GM12878 (cell line): Measurements from ENCODE around the gene ADAP1. TPM values are rescaled to one million over a fixed set of nuclear protein-coding genes. Genes with fewer than 3 reads are reported as not detected.

ENCODE experiments used
- ATAC-seq: fragments of 200-7000 bp; cut with Tn5 transposase; 3 replicates; pipeline ENCODE4 v1.9.1; 2020; ENCODE audit warnings: mild to moderate bottlenecking, moderate library complexity
- BruUV-seq: library from RNA; stranded (reverse); fragments of 400-500 nt; replicated peaks from 2 replicates; lab custom pipeline; 2021; lab: Mats Ljungman, UMichigan
- CTCF ChIA-PET: fragments of 300-600 bp; sonication (Branson Sonifier 250); formaldehyde crosslinking; extraction: SDS; loops from one replicate; lab custom pipeline; 2021; ENCODE audit warnings: inconsistent platforms; lab: Yijun Ruan, JAX
- POLR2A ChIA-PET: fragments of 350-600 bp; formaldehyde crosslinking; extraction: SDS; loops from one replicate; lab custom pipeline; 2021; ENCODE audit warnings: inconsistent platforms; lab: Charles Lee
- RAD21 ChIA-PET: fragments of 300-600 bp; sonication (Branson Sonifier 250); formaldehyde crosslinking; loops from one replicate; lab custom pipeline; 2023; ENCODE audit warnings: antibody characterized with exemption; ENCODE audit not compliant: unreplicated experiment; lab: Charles Lee
- SMC1A ChIA-PET: fragments of 300-600 bp; sonication (Branson Sonifier 250); formaldehyde crosslinking; loops from one replicate; lab custom pipeline; 2023; ENCODE audit not compliant: unreplicated experiment, uncharacterized antibody; lab: Charles Lee
- DNase-seq: peaks from one replicate; pipeline ENCODE4 v3.0.0-alpha.2; 2011; ENCODE audit warnings: low read depth, low spot score
- FAIRE-seq: peaks from 3 replicates; lab custom pipeline; 2011; peaks lifted over from hg19 to GRCh38; lab: Jason Lieb, UNC
- H2AFZ ChIP-seq: 2 replicates; pipeline ENCODE4 v1.6.0; 2011; ENCODE audit warnings: low read depth, low read length, control low read depth; ENCODE audit not compliant: control insufficient read depth
- H3K27ac ChIP-seq: 2 replicates; pipeline ENCODE4 v1.5.1; 2011; ENCODE audit warnings: control low read depth; ENCODE audit not compliant: control insufficient read depth, insufficient read depth
- H3K27me3 ChIP-seq, 2 experiments: replicated peaks in 1 of 2; 2 replicates each; pipeline versions ENCODE4 v1.6.0 to v1.6.1; 2011; ENCODE audit warnings: low read length in 1 of 2; ENCODE audit not compliant: control insufficient read depth in 2 of 2, insufficient read depth in 2 of 2
- H3K36me3 ChIP-seq, 2 experiments: 2 replicates each; pipeline ENCODE4 v1.5.1; 2011; ENCODE audit warnings: low read length in 1 of 2; ENCODE audit not compliant: control insufficient read depth in 2 of 2, insufficient read depth in 2 of 2
- H3K4me1 ChIP-seq: 2 replicates; pipeline ENCODE4 v1.6.1; 2011; ENCODE audit warnings: mild to moderate bottlenecking, low read length, moderate library complexity, mixed read lengths; ENCODE audit not compliant: control insufficient read depth, insufficient read depth
- H3K4me2 ChIP-seq: 2 replicates; pipeline ENCODE4 v1.6.0; 2011; ENCODE audit warnings: control low read depth; ENCODE audit not compliant: control insufficient read depth, insufficient read depth
- H3K4me3 ChIP-seq: fragments of 200-600 bp; sonication (generic); 2 replicates; pipeline ENCODE4 v1.5.1; 2016
- H3K79me2 ChIP-seq: 2 replicates; pipeline ENCODE4 v1.6.0; 2011; ENCODE audit warnings: low read length; ENCODE audit not compliant: control insufficient read depth, insufficient read depth
- H3K9ac ChIP-seq: 2 replicates; pipeline ENCODE4 v1.8.0; 2011; ENCODE audit warnings: low read length, control low read depth, mixed read lengths; ENCODE audit not compliant: control insufficient read depth, insufficient read depth
- H3K9me3 ChIP-seq: replicated peaks from 3 replicates; pipeline ENCODE4 v1.5.1; 2011; ENCODE audit warnings: mild to moderate bottlenecking, low read length; ENCODE audit not compliant: control insufficient read depth, insufficient read depth
- H4K20me1 ChIP-seq: 2 replicates; pipeline ENCODE4 v1.6.0; 2011; ENCODE audit not compliant: control insufficient read depth, insufficient read depth
- BCL3 ChIP-seq: IDR thresholded peaks from 2 replicates; pipeline ENCODE4 v1.6.1; 2011; ENCODE audit warnings: borderline replicate concordance, low read depth, mild to moderate bottlenecking, moderate library complexity, low read length; ENCODE audit not compliant: insufficient read depth, poor library complexity, severe bottlenecking
- JUND ChIP-seq: IDR thresholded peaks from 2 replicates; pipeline ENCODE4 v1.6.1; 2012; ENCODE audit warnings: low read depth, mild to moderate bottlenecking, low read length, improper control_type of control experiment, moderate library complexity
- MYC ChIP-seq: IDR thresholded peaks from 2 replicates; pipeline ENCODE4 v1.6.1; 2011; ENCODE audit warnings: mild to moderate bottlenecking, low read length, moderate library complexity, inconsistent platforms; ENCODE audit not compliant: insufficient read depth, insufficient replicate concordance, insufficient read length, severe bottlenecking
- NFXL1 ChIP-seq: fragments of 450-650 bp; IDR thresholded peaks from 2 replicates; pipeline ENCODE4 v1.6.1; 2017; ENCODE audit warnings: antibody characterized with exemption, mild to moderate bottlenecking, borderline replicate concordance
- NKRF ChIP-seq: fragments of 450-650 bp; conservative IDR thresholded peaks from 2 replicates; pipeline ENCODE4 v1.6.1; 2017; ENCODE audit warnings: mild to moderate bottlenecking, moderate library complexity
- NRF1 ChIP-seq: conservative IDR thresholded peaks from 2 replicates; pipeline ENCODE4 v1.6.1; 2011; ENCODE audit warnings: mild to moderate bottlenecking, low read depth, low read length, improper control_type of control experiment
- TAF1 ChIP-seq: IDR thresholded peaks from 2 replicates; pipeline ENCODE4 v1.6.1; 2011; ENCODE audit warnings: mild to moderate bottlenecking, low read depth, low read length, borderline replicate concordance
- WGBS: methylation state at CpG from one replicate; pipeline ENCODE4 v1.1.6; 2016; ENCODE audit warnings: low lambda C conversion rate; ENCODE audit not compliant: insufficient replicate concordance, insufficient coverage; ENCODE audit errors: missing lambda C conversion rate; 5-methylcytosine and 5-hydroxymethylcytosine counted together
- in situ Hi-C: fragments of 300-500 bp; cut with MboI; formaldehyde crosslinking; loops from 9 replicates; pipeline ENCODE4 v1.14.3; 2018; ENCODE audit warnings: mixed read lengths
- intact Hi-C: fragments of 100-400 bp; cut with micrococcal nuclease; formaldehyde crosslinking; loops from one replicate; pipeline ENCODE4 v1.14.2; 2022; ENCODE audit not compliant: unreplicated experiment
- polyA plus RNA-seq, 11 experiments: library from polyadenylated mRNA; depleted of rRNA in 4 of 11; unstranded in 6 of 11; stranded (reverse) in 5 of 11; fragments of >200 nt; fragmentation: Nextera tagmentation in 4 of 11; fragmentation: Illumina TruSeq in 1 of 11; extraction: Ambion mirVana in 4 of 11; extraction: Trizol in 1 of 11; gene quantifications; 1 replicate in 1 of 11; 2 replicates in 10 of 11; pipeline versions ENCODE4 v1.2.1 to v1.2.3, GENCODE V29; 2011 to 2016; ENCODE audit warnings: inconsistent platforms in 2 of 11, missing spikeins in 2 of 11, low read depth in 1 of 11
- total RNA-seq, 4 experiments: library from RNA; depleted of rRNA in 3 of 4; stranded (reverse); fragments of >200 nt in 3 of 4; fragmentation: Illumina TruSeq in 1 of 4; extraction: Trizol in 1 of 4; gene quantifications; 2 replicates each; pipeline versions ENCODE4 v1.2.1 to v1.2.3, GENCODE V29; 2013 to 2021

ADAP1 gene
- total and polyA plus RNA-seq, 10 of the 15 experiments (the other 5 are each of a cell fraction or from before 2014, with no cell fraction given): 0.22 to 44.2 (median 22.0) TPM; not detected in 1

- ChIA-PET CTCF (no interaction called here), SMC1A (no interaction called here), POLR2A (no interaction called here), RAD21 (no interaction called here)
- H3K79me2 ChIP-seq: no peaks in the 10 kb centered on the region
- ATAC-seq (no peak), FAIRE-seq (no peak), DNase-seq (no peak)
- in situ Hi-C loops (no loop called here), intact Hi-C loops (no loop called here)
- no peaks in the 10 kb centered on the region for H4K20me1 ChIP-seq
- H3K27me3 ChIP-seq: no peaks in the 10 kb centered on the region
- no peaks in the 10 kb centered on the region for H3K4me1 ChIP-seq
- no peak overlapping the region for H3K4me2 ChIP-seq
- H3K27ac ChIP-seq: no peak overlapping the region
- no peak overlapping the region for H2AFZ ChIP-seq
- H3K36me3 ChIP-seq: peaks cover 23 to 47% of the 10 kb centered on the region in 2 experiments
- 94% methylated on average over 20 of the region's 21 CpGs for WGBS
- no peak overlapping the region for H3K9ac ChIP-seq
- no TSS peak for BruUV-seq
- TF ChIP-seq BCL3 (peak; percentile 29), TAF1 (no peak), NRF1 (no peak), NKRF (no peak), JUND (no peak), MYC (no peak), NFXL1 (no peak)
- H3K9me3 ChIP-seq: no peaks in the 10 kb centered on the region
- H3K4me3 ChIP-seq: no peak overlapping the region
Observed at GRCh38 chr7:860149-860548, 94.3 kb downstream of the ADAP1 start.
